GM18868 (cell line): ENCODE measurements around the gene WSB2.
A peak's percentile ranks its signal among the peaks of the same experiment; 100 is the strongest.
"Not testable (repeated sequence)": the region's sequence is repeated elsewhere in the genome, so short reads cannot be mapped to it uniquely, and the experiment has no call there.

Experiments
- ATAC-seq: cut with Tn5 transposase; IDR thresholded peaks from one replicate; pipeline ENCODE4 v1.9.1; 2021; ENCODE audit warnings: mild to moderate bottlenecking, moderate library complexity; ENCODE audit not compliant: unreplicated experiment

WSB2 gene

DNA sequence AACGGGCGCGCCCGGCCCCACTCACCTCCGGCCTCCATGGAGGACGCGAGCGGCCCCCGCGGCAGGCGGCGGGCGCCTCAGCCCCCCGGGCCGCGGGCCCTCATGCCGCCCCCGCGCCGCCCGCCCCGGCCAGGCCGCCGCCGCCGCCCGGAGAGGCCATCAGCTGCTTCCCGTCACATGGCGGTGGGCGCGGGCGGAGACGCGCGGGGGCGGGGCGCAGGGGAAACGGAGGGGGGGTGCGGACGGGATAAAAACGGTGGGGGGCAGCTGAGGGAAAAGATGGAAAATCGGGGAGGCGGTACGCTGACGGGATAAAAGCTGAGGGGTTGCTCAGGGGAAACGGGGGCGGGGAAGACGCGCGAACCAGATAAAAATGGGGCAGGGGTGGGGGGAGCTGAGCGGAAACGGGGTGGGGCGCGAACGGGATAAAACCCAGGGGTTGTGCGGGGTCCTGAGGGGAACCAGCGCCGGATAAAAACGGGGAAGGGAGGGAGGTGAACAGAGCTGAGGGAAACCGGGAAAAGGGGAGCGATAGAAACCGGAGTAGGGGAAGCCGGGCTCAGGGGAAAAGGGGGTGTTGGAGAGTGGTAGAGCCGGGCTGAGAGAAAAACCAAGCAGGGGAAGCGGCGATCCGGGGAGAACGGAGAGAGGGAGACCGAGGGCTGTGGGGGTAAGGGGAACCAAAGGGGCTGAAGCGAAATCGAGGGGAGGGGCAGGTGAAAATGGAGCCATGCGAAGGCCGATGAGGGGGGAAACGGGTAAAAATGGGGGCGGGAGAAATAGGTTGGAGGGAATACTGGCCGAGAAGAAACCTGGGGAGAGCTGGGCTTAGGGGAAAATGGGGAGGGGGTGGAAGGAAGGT, at the start of gene WSB2:
WSB2 (minus strand) TSS at position 169 of the 862 bp plus-strand sequence; CDS start at position 38, 131 bp downstream.
- peak; percentile 39 for ATAC-seq

DNA sequence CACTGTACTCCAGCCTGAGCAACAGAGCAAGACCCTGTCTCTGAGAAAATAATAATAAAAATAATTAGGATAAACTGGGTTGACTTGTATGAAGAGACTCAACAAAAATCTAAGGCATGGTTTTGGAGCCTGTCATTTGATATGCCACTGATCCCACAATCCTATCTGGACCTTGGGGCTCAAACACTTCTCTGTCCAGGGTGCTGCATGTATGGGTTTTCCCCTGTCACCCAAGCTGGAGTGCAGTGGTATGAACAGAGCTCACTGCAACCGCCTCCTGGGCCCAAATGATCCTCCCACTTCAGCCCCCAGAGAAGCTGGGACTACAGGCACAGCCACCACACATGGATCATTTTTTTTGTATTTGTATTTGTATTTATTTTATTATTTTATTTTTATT, 48.1 kb upstream of the WSB2 start:
- ATAC-seq, result no peak

- no peak for ATAC-seq
These were observed 46.7 kb upstream of the WSB2 start for GRCh38 chr12:118107694-118108093.

DNA sequence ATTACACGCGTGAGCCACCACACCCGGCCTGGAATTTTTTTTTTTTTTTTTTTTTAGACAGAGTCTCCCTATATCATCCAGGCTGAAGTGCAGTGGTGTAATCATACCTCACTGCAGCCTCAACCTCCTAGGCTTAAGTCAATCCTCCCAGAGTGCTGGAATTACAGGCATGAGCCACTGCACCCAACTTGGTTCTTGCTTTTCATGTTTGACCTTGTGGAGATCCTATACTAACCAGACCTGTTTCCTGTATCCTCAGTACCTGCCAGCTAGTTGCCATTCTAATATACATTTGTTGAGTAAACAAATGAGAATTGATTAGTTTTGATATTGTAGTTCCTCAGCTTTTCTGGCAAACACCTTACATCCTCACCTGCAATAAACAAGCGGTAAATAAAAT, 46.0 kb upstream of the WSB2 start:
- ATAC-seq, result no peak

GRCh38 chr12:118103601-118104382, 42.8 kb upstream of the WSB2 start, which contains the start of gene VSIG10:
Gene VSIG10 (minus strand): TSS chr12:118104011. CDS start chr12:118103671, 340 bp downstream.
- peak; percentile 61 for ATAC-seq

DNA sequence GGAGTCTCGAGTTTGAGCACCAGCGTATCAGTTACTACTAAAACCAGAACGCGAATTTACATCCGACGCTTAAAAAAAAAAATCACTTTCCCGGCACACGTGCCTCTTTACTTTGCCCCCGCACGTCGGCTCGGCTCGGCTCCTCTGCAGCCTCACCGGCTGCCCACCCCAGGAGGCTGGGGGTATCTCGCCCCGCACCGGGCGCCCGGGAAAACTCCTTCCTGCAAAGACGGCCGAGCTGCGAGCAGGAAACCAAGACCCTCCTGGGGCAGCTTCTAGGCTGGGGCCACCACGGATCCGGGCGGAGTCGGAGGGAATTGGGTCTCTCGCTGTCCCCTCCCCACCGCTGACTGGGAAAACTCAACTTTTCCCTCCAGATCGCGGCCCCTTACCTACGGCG, 42.2 kb upstream of the WSB2 start:
- peak; percentile 9 for ATAC-seq

DNA sequence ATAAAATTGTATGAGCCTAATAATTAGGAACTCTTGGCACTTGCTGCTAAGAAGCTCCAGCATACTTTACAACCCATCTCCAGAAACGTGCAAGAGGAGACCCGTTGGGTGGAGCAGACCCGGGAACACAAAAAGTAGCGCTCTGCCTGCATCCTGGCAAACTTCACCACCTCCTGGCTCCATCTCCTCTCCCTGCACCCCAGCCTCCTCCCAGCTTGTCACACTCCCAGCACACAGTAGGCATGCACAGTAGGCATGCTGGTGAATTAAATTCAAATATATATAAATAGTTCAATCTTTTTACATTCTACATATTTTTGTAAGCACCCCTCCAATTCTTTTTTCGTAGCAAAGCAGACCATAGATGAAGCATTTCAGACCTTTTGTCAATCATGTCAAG, 41.6 kb upstream of the WSB2 start:
- no peak for ATAC-seq

GRCh38 chr12:118102070-118102469, 41.1 kb upstream of the WSB2 start:
- ATAC-seq, result no peak

DNA sequence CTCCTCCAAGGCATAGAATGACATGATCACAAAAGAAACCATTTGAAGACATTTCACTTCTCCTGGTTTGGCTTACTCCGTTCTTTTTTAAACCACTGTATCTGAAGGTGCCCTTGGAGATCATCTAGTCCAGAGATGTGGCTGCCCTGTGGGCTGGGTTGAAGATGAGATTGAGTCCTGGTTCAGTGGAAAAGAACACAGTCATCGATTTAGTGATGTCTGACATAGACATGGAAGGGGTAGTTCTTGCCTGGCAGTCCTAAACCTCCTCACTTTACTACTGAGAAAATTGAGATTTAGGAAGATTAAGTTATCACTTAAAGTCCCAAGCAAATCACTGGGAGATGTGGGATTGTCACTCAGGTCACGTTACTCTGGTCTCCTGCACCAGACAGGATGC, 40.1 kb upstream of the WSB2 start:
- no peak for ATAC-seq

- no peak for ATAC-seq
These were observed 38.1 kb upstream of the WSB2 start for GRCh38 chr12:118098911-118099671.

- ATAC-seq, result no peak
These were observed 37.4 kb upstream of the WSB2 start for GRCh38 chr12:118098401-118098800.

DNA sequence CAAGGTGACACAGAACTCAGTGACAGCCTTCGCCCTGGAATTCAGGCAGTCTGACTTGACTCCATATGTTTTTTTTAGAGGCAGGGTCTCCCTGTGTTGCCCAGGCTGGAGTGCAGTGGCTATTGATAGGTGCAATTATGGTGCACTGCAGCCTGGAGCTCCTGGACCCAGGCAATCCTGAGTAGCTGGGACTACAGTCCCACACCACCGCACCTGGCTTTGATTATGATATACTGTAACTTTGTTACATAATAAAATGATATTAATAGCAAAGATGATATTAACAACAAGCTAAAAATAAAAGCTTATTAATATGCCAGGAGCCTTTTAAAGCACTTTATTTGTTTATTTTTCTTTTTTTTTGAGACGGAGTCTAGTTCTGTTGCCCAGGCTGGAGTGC, 33.1 kb upstream of the WSB2 start:
- no peak for ATAC-seq

DNA sequence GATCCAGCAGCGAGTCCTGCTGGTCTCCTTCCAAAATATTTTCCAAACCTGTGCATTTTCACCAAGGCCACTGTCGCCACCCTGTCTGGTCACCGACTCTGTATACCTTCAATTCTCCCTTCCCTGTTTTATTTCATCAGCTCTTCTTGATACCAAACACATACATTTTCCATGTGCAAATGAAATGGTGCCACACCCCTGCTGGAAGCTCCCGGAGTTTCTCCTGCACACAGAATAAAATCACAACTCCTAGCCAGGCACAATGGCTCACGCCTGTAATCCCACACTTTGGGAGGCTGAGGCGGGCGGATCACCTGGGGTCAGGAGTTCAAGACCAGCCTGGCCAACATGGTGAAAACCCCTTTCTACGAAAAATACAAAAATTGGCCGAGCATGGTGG, 28.8 kb upstream of the WSB2 start:
- no peak for ATAC-seq

- no peak for ATAC-seq
These were observed 21.2 kb upstream of the WSB2 start for GRCh38 chr12:118082161-118082560.

- ATAC-seq, result not testable (repeated sequence)
These were observed 20.5 kb upstream of the WSB2 start for GRCh38 chr12:118081521-118081920.

DNA sequence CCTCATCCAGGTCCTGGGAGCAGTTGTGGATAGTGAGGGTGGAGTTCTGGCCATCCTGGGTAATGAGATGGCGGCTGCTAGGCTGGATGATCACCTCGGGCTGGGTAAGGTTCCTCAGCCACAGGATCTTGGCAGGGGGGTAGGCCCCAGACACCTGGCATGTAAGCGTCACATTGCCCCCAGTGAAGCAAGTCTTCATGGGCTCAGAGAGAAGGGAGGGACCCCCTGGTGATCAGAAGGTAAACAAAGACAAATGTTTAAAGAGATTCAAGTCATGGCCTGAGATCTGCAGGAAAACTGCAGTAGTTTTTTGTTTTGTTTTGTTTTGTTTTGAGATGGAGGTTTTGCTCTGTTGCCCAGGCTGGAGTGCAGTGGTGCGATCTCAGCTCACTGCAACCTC, 12.8 kb upstream of the WSB2 start:
- peak; percentile 19 for ATAC-seq

GRCh38 chr12:118070650-118071049, 9.7 kb upstream of the WSB2 start:
- no peak for ATAC-seq

DNA sequence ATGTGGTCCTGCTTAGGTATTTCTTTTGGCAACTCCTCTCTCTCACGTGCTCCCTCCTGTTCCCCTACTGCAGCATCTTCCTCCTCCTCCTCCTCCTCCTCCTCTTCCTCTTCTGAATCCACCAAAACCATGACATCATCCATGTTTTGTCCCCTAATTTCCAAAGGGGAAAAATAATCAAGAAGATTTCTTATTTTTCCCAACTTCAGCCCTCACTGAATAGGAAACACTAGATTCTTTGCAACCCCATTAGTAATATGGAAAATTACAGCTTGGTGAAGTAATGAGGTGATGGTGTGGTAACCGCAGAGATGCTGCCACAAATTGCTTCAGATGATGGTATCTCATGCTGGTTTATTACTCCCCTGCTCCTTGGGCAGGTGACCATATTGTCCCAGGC, 7.5 kb upstream of the WSB2 start:
- ATAC-seq, result no peak

- no peak for ATAC-seq
These were observed 4.4 kb upstream of the WSB2 start for GRCh38 chr12:118065380-118065779.

GRCh38 chr12:118064608-118065007, 3.6 kb upstream of the WSB2 start:
- ATAC-seq, result peak; percentile 47
